COLO668 (cell line): Measurements from ENCODE around the gene CHD1L.
"Not testable (repeated sequence)": the region's sequence is repeated elsewhere in the genome, so short reads cannot be mapped to it uniquely, and the experiment has no call there.

Source experiments
- DNase-seq: peaks from one replicate; lab custom pipeline; 2025; ENCODE audit not compliant: unreplicated experiment; lab: John Stamatoyannopoulos, UW

The CHD1L gene

DNA sequence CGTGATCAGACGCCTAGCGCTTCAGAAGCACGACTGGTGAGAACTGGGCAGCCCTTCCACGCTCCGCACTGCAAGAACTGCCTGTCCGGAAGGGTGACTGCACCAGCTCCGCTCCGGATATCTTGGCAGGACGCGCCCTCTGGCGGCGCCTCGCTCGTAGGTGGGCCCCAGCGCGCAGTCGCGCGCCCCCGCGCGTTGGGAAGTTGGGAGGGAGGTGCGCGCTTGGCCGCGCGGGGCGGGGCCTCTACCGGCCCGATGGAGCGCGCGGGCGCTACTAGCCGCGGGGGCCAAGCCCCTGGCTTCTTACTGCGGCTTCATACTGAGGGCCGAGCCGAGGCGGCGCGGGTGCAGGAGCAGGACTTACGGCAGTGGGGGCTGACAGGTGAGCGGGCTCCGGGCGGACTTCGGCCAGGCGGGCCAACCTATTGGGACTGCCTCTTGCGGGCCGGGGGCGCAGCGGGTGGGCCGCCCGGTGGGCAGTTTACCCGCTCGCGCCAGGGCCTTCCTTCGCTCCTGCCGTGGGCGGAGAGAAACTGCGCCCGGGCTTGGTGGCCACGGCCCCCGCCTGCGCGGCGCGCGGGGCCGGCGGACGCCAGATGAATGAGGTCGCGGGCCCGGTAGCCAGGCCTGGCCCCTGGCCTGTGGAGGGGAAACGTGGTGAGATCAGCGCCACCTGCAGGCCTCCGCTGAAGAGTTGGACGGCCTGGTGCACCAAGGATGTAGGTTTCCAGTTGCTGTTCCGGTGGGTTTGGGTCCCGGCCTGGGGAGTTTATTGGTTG, at the start of gene CHD1L:
TSS of gene CHD1L (plus strand) at position 236 of the 779 bp plus-strand sequence. CDS start at position 256, 20 bp downstream.
- DNase-seq, result peak; percentile 99

GRCh38 chr1:147197324-147197723, 45.2 kb upstream of the CHD1L start:
- DNase-seq, result not testable (repeated sequence)

- DNase-seq, result no peak
Measured at GRCh38 chr1:147201276-147201675, 41.2 kb upstream of the CHD1L start.

DNA sequence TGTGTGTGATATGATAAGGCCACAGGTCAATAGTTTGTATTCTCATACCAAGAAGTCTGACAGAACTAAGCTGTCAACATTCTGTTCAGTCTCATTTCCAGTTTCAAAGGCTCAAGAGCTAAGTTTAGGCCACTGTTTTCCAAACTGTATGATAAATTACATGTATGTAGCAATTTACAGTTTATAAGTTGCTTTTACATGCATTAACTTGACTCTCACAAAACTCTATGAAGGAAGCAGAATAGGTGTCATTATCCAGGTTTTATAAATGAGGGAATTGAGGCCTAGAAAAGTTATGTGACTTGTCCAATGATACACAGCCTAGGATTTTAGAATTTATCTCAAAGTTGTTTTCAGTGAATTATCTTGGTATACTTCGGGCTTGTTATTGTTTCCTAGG, 40.7 kb upstream of the CHD1L start:
- DNase-seq, result no peak

- no peak for DNase-seq
Measured at GRCh38 chr1:147202576-147202975, 39.9 kb upstream of the CHD1L start.

- no peak for DNase-seq
Measured at GRCh38 chr1:147204080-147204479, 38.4 kb upstream of the CHD1L start.

GRCh38 chr1:147207192-147207591, 35.3 kb upstream of the CHD1L start:
- no peak for DNase-seq

- no peak for DNase-seq
Measured at GRCh38 chr1:147208619-147209018, 33.9 kb upstream of the CHD1L start.

- DNase-seq, result no peak
Measured at GRCh38 chr1:147209825-147210821, 32.4 kb upstream of the CHD1L start.

- no peak for DNase-seq
Measured at GRCh38 chr1:147210987-147211386, 31.5 kb upstream of the CHD1L start.

DNA sequence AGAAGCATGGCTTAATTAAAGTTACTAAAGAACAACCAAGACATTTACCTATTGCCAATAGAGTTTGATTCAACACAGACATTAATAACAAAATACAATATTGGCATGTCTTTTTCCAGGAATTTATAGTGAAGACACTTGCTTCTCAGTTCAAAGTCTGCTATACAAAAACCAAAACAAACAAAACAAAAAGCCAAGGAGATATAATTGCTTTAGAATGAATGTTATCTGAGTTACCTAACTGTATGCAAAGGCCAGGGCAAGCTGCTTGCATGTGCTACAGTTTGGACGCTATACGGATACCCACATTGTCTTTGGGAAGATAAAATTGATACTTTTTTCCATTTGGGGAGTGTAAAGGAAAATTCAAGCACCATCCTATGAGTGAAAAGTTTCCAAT, 30.9 kb upstream of the CHD1L start:
- no peak for DNase-seq

- DNase-seq, result no peak
Measured at GRCh38 chr1:147213271-147213670, 29.2 kb upstream of the CHD1L start.

DNA sequence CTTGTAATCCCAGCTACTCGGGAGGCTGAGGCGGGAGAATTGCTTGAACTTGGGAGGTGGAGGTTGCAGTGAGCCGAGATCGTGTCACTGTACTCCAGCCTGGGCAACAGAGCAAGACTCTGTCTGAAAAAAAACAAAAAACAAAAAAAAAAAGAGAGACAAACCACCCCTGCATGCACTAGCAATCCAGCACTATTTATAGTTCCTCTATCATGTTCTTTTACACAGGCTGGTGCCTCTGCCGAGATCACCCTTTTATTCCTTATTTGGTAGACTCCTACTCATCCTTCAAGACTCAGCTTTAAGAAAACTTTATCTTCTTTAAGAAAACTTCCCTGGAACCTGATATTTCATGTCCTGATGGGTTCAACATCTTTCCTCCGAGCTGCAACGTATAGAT, 28.2 kb upstream of the CHD1L start:
- DNase-seq, result no peak

- DNase-seq, result no peak
Measured at GRCh38 chr1:147214842-147215539, 27.5 kb upstream of the CHD1L start.

- no peak for DNase-seq
Measured at GRCh38 chr1:147215540-147215916, 27.0 kb upstream of the CHD1L start.

GRCh38 chr1:147216124-147216523, 26.4 kb upstream of the CHD1L start:
- DNase-seq, result no peak

DNA sequence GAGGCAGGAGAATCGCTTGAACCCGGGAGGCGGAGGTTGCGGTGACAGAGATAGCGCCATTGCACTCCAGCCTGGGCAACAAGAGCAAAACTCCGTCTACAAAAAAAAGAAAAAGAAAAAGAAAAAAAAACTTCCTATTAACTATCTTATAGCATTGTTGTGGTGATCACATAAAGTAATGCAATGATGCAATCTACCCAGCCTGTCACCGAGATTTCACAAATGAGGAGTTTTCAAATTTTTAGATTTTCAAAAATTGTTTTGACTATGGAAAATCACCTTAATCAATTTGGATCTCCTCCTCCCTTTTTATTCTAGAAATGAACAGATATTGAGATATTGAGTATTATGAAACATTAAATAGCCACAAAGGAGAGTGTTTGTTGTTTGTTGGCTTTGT, 25.3 kb upstream of the CHD1L start:
- DNase-seq, result no peak

- no peak for DNase-seq
Measured at GRCh38 chr1:147218606-147219005, 23.9 kb upstream of the CHD1L start.

DNA sequence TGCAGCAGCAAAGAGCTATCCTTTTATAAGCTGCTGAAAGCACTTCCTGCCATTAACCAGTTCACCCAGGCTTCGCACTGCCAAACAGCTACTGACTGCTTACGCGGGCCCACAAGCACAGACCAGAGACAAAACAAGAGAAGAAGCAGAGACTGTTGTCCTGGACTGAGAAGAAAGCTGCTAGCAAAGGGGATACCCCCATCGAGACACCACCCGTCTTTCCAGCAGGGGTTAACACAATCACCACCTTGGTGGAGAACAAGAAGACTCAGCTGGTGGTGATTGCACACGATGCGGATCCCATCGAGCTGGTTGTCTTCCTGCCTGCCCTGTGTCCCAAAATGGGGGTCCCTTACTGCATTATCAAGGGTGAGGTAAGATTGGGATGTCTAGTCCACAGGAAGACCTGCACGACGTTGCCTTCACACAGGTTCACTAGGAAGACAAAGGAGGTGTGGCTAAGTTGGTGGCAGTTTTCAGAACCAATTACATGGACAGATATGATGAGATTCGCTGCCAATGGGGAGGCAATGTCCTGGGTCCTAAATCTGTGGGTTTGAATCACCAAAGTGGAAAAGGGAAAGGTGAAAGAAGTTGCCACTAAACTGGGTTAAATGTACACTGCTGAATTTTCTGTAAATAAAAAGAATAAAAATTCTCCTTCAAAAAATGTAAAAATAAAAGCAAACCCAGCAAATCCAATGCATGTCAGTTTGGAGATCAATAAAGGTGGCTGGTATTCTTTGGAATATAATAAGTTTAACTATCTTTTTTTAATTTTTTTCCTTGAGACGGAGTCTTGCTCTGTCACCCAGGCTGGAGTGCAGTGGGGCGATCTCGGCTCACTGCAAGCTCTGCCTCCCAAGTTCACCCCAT, 18.5 kb upstream of the CHD1L start:
- no peak for DNase-seq

- DNase-seq, result peak; percentile 38
Measured at GRCh38 chr1:147225193-147225730, 17.2 kb upstream of the CHD1L start, which contains the start of gene FMO5. TSS of gene FMO5 (minus strand) at chr1:147225339. CDS start at chr1:147225029, 310 bp downstream.
